Measurements from ENCODE around the gene TMEM97. TPM values are rescaled to one million over a fixed set of nuclear protein-coding genes. Genes with fewer than 3 reads are reported as not detected.

TMEM97 gene
- total RNA-seq, 4 donors from 2014 or later, result 5.1 to 7.2 (median 6.6) TPM

DNA sequence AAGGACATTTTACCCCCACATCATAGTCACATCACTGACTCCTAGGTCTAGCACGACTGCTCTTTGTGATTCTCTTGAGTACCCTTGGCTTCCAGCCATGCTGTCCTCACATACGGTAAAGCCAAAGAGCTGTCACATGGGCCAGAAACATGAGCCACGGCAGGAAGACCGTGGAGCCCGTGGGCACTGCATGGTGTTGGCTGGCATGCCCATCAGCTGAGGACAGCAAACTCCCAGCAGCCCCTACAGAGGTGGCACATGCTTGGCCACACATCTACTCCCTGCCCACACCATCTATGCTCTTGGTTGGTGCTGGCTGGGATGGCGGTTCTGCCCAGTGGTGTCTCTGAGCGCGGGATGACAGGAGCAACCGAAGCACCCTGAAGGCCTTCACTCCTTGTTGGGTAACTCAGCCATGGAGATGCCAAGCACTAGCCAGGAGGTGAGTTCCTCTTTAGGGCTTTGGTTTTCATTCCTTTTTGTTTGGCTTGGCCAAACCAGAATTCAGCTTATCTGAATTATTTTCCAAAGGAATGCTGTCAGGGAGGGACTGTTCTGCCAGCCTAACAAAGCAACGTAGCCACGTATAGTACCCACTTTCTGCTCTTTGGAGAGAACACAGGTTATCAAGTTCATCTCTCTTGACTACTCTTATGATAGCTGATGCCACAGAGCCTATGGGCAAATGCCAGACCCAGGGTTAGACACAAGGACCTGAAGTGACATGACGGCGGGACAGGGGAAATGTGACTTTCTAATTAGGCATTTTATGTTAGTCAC lies 26.6 kb downstream of the TMEM97 start:
- in situ Hi-C loops (cut with MboI; ENCODE audit: low sequenced_read_pairs in 4 of 4), result loop anchor here in 2 of 4 donors (25.0 kb wide), 1 partner anchor 617 kb away; the partner anchor contains the start of gene PHF12 (in 2 of the 2)
- no peak for TF ChIP-seq POLR2A (IDR thresholded peaks at IDR 0.05)
- TF ChIP-seq, protein P1, sequence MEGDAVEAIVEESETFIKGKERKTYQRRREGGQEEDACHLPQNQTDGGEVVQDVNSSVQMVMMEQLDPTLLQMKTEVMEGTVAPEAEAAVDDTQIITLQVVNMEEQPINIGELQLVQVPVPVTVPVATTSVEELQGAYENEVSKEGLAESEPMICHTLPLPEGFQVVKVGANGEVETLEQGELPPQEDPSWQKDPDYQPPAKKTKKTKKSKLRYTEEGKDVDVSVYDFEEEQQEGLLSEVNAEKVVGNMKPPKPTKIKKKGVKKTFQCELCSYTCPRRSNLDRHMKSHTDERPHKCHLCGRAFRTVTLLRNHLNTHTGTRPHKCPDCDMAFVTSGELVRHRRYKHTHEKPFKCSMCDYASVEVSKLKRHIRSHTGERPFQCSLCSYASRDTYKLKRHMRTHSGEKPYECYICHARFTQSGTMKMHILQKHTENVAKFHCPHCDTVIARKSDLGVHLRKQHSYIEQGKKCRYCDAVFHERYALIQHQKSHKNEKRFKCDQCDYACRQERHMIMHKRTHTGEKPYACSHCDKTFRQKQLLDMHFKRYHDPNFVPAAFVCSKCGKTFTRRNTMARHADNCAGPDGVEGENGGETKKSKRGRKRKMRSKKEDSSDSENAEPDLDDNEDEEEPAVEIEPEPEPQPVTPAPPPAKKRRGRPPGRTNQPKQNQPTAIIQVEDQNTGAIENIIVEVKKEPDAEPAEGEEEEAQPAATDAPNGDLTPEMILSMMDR (IDR thresholded peaks at IDR 0.05 in 4 of 5, conservative IDR thresholded peaks at IDR 0.05 in 1 of 5), result no peak
- H3K36me3 ChIP-seq, result peaks cover 0 to 98% of the 10 kb centered on the region in 2 donors
- DNase-seq, result peak in 1 of 2 donors; percentile 39
- H3K4me3 ChIP-seq, result no peak overlapping the region
- intact Hi-C loops (cut with DNase I; ENCODE audit: low total_unique reads), result no loop called here
- peak overlapping the region in 1 of 4 donors; percentile 33 for H3K27ac ChIP-seq
- no peaks in the 10 kb centered on the region for H3K9me3 ChIP-seq
- H3K4me1 ChIP-seq, result peaks cover 0 to 6% of the 10 kb centered on the region in 2 donors
- H3K27me3 ChIP-seq, result no peaks in the 10 kb centered on the region
- peak in 1 of 2 donors; percentile 45 for ATAC-seq

DNA sequence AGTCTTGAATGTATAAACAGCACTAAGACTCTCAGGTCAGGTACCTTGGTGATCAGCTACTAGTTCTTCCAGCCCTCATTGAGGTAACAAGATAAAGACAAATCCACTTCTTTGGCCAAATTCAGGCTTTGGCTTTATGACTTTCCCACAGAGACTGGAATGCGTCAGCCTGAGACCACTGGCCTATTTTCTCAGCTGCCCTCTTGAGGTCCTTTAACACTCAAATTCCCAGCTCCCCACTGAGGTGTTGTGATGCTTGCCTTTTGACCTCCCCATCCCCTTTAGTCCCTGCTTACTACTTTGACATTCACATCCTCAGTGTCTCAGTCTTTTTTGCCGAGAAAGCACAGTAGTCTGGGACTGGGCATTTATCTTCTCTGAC lies 27.2 kb downstream of the TMEM97 start:
- Histone ChIP-seq H3K4me1 (peaks cover 0 to 6% of the 10 kb centered on the region in 2 donors), H3K27me3 (no peaks in the 10 kb centered on the region), H3K9me3 (no peaks in the 10 kb centered on the region), H3K27ac (peak overlapping the region in 1 of 4 donors; percentile 35), H3K4me3 (no peak overlapping the region), H3K36me3 (peaks cover 0 to 98% of the 10 kb centered on the region in 2 donors)
- TF ChIP-seq, protein P1 (IDR thresholded peaks at IDR 0.05 in 4 of 5, conservative IDR thresholded peaks at IDR 0.05 in 1 of 5), result no peak
- TF ChIP-seq POLR2A (IDR thresholded peaks at IDR 0.05), result no peak
- ATAC-seq (no peak), DNase-seq (no peak)
- intact Hi-C loops (cut with DNase I; ENCODE audit: low total_unique reads), result no loop called here
- in situ Hi-C loops (cut with MboI; ENCODE audit: low sequenced_read_pairs in 4 of 4), result loop anchor here in 2 of 4 donors (25.0 kb wide), 1 partner anchor 616 kb away; the partner anchor contains the start of gene PHF12 (in 2 of the 2)

DNA sequence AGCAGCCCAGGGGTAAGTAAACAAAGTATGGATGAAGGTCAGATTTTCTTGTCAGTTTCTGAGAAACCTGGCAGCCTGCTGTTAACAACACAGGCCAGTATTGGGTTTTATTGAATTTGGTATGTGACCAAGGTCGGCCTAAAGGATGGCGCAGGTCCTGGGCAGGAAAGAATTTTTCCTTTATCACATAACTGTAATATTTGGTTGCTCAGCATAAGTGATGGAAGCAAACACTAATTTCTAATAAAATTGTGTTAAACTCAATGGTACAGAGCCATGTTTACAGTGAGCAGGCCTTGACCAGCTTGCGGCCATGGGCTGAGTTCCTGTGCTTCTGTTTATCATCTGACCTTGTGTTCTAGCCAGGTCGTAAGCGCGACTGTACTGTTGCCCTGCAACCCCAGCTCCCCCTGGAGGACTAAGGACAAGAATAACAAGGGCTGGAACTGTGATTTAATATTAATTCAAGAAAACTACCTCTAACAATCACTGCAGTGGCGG lies 27.8 kb downstream of the TMEM97 start:
- ATAC-seq (no peak), DNase-seq (no peak)
- H3K27me3 ChIP-seq, result no peaks in the 10 kb centered on the region
- H3K9me3 ChIP-seq, result no peaks in the 10 kb centered on the region
- H3K4me3 ChIP-seq, result no peak overlapping the region
- TF ChIP-seq POLR2A (IDR thresholded peaks at IDR 0.05), result no peak
- TF ChIP-seq, protein P1 (IDR thresholded peaks at IDR 0.05 in 4 of 5, conservative IDR thresholded peaks at IDR 0.05 in 1 of 5), result peak in 1 of 5 experiments; percentile 18
- in situ Hi-C loops (cut with MboI; ENCODE audit: low sequenced_read_pairs in 4 of 4), result loop anchor here in 2 of 4 donors (25.0 kb wide), 1 partner anchor 616 kb away; the partner anchor contains the start of gene PHF12 (in 2 of the 2)
- peak overlapping the region in 2 of 4 donors; percentile 22 to 35 for H3K27ac ChIP-seq
- intact Hi-C loops (cut with DNase I; ENCODE audit: low total_unique reads), result no loop called here
- H3K4me1 ChIP-seq, result peaks cover 0 to 6% of the 10 kb centered on the region in 2 donors
- peaks cover 0 to 98% of the 10 kb centered on the region in 2 donors for H3K36me3 ChIP-seq

DNA sequence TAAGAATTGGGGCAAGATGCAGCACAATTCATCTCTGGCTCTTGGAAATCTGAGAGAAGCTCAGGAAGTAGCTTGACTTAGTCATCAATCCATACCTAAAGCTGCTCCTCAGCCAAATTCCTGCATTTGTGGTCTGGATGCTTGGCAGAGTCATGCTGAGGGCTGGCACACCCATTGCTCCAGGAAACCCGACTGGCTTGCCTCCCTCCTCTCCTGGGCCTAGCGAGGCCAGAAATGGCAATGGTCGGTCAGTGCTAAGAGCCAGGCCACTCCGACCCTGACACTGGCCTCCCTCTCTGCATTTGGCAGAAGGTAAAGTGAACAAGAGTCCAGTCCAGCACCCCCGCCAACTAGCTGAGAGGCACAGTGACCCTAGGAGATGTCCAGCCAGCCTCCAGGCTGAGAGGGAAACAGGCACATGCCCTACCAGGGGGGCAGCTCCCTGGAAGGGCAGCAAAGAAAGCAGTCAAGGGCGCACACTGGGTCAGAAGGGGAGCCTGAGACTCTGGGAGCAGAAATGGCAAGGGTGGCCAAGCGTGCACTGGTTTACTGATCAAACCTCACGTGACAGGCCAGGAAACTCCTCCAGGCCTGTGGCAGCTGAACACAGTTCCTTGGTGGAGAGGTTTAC lies 28.4 kb downstream of the TMEM97 start:
- no peak for DNase-seq

More for the DNA sequence above, 28.4 kb downstream of the TMEM97 start:
- ATAC-seq, result no peak
- peak overlapping the region in 1 of 4 donors; percentile 35 for H3K27ac ChIP-seq
- in situ Hi-C loops (cut with MboI; ENCODE audit: low sequenced_read_pairs in 4 of 4) (loop anchor here in 2 of 4 donors (25.0 kb wide), 1 partner anchor 615 kb away; the partner anchor contains the start of gene PHF12 (in 2 of the 2)), intact Hi-C loops (cut with DNase I; ENCODE audit: low total_unique reads) (no loop called here)
- no peaks in the 10 kb centered on the region for H3K9me3 ChIP-seq
- no peak overlapping the region for H3K4me3 ChIP-seq
- no peaks in the 10 kb centered on the region for H3K27me3 ChIP-seq
- peaks cover 0 to 6% of the 10 kb centered on the region in 2 donors for H3K4me1 ChIP-seq
- H3K36me3 ChIP-seq, result peaks cover 0 to 98% of the 10 kb centered on the region in 2 donors
- TF ChIP-seq, protein P1 (IDR thresholded peaks at IDR 0.05 in 4 of 5, conservative IDR thresholded peaks at IDR 0.05 in 1 of 5), result no peak
- no peak for TF ChIP-seq POLR2A (IDR thresholded peaks at IDR 0.05)
